Activated T-helper 17 cell treated with anti-CD3 and anti-CD28 coated beads, Interleukin-2, amount 50 U/mL, for 72 hours (primary cell): ENCODE measurements around the gene ING4. TPM values are rescaled to one million over a fixed set of nuclear protein-coding genes. Genes with fewer than 3 reads are reported as not detected.

ENCODE experiments used
- ATAC-seq: fragments of 150-1000 bp; cut with Tn5 transposase; replicated peaks from 2 replicates; pipeline ENCODE4 v1.10.0; 2021; ENCODE audit warnings: mild to moderate bottlenecking, moderate library complexity
- H3K27ac Mint-ChIP-seq: one replicate; pipeline ENCODE4 v1.8.0; 2022; ENCODE audit warnings: mixed read lengths
- H3K27me3 Mint-ChIP-seq: one replicate; pipeline ENCODE4 v1.8.0; 2022; ENCODE audit warnings: mixed read lengths
- H3K36me3 Mint-ChIP-seq: one replicate; pipeline ENCODE4 v1.8.0; 2022; ENCODE audit warnings: low read depth, mild to moderate bottlenecking, mixed read lengths
- H3K4me1 Mint-ChIP-seq: one replicate; pipeline ENCODE4 v1.8.0; 2022; ENCODE audit warnings: mixed read lengths
- H3K4me3 Mint-ChIP-seq: one replicate; pipeline ENCODE4 v1.8.0; 2022; ENCODE audit warnings: mild to moderate bottlenecking, mixed read lengths
- H3K9me3 Mint-ChIP-seq: one replicate; pipeline ENCODE4 v1.8.0; 2022; ENCODE audit warnings: mixed read lengths
- total RNA-seq, 2 donors: library from RNA; stranded (reverse); gene quantifications; one replicate each; pipeline ENCODE4 v1.2.3, GENCODE V29; 2022

ING4 gene
- total RNA-seq, 2 donors from 2014 or later = 13.4 to 25.6 TPM

DNA sequence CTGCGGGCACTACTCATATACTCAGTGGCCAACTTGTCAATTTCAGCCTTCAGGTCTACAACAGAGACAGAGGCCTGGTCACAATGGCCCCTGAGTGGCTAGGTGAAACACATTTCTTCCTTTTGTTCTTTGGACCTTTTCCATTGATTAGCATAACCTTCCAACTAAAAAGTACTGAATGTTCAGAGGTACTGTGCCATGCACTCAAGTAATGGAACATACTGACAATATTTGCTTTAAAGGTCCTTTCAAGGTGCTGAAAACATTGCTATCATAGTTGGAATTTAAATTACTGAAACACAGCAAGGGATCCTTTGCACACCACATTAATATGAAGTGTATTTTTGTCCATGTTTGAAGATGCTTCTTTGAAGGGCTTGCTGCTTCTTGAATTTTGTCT lies 9.6 kb downstream of the ING4 start:
- Mint-ChIP-seq H3K9me3 (no peaks in the 10 kb centered on the region), H3K27ac (no peak overlapping the region), H3K4me1 (no peaks in the 10 kb centered on the region), H3K27me3 (no peaks in the 10 kb centered on the region), H3K4me3 (no peak overlapping the region), H3K36me3 (peaks cover 71% of the 10 kb centered on the region)
- ATAC-seq = no peak

DNA sequence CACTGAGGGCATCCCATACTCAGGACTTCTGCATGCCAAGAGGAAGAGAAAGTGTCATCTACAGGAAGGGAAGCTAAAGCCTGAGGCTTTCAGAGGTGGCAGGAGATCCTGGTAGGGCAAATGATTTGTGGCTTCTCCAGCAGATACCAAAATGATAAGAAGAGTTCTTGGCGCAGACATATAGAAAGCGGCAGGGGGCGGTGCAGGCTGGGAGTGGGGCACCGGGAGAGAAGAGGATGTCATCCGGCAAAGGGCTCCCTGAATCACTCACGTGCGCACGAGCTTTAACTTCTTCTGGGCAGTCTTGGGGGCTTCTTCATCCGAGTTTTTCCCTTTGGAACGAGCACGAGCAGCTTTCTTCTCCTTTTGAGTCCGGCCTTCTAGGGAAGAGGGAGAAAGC lies 10.5 kb downstream of the ING4 start:
- H3K27me3 Mint-ChIP-seq = no peaks in the 10 kb centered on the region
- ATAC-seq = no peak
- no peak overlapping the region for H3K4me3 Mint-ChIP-seq
- H3K9me3 Mint-ChIP-seq = no peaks in the 10 kb centered on the region
- no peak overlapping the region for H3K27ac Mint-ChIP-seq
- peaks cover 5% of the 10 kb centered on the region for H3K4me1 Mint-ChIP-seq
- H3K36me3 Mint-ChIP-seq = peaks cover 74% of the 10 kb centered on the region

DNA sequence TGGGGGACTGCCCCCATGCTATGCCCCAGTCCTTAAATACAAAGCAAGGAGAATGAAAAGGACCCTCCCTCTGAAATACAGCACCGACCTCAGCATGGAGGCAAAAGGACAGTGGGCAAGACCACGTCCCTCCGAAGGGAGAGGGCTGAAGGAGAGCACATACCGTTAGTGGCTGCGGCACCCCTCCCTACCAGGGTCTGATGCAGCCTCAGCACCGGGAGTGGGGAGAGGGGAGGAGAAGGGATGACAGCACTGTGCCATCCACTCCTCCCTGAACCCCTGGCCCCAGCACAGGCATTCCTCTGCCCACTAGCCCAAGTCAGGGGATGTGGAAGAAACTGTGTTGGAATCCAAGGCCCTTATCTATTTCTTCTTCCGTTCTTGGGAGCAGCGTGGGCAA lies 12.1 kb downstream of the ING4 start:
- no peak for ATAC-seq
- Mint-ChIP-seq H3K4me3 (no peak overlapping the region), H3K27me3 (no peaks in the 10 kb centered on the region), H3K27ac (no peak overlapping the region), H3K36me3 (peaks cover 75% of the 10 kb centered on the region), H3K4me1 (peaks cover 5% of the 10 kb centered on the region), H3K9me3 (no peaks in the 10 kb centered on the region)

DNA sequence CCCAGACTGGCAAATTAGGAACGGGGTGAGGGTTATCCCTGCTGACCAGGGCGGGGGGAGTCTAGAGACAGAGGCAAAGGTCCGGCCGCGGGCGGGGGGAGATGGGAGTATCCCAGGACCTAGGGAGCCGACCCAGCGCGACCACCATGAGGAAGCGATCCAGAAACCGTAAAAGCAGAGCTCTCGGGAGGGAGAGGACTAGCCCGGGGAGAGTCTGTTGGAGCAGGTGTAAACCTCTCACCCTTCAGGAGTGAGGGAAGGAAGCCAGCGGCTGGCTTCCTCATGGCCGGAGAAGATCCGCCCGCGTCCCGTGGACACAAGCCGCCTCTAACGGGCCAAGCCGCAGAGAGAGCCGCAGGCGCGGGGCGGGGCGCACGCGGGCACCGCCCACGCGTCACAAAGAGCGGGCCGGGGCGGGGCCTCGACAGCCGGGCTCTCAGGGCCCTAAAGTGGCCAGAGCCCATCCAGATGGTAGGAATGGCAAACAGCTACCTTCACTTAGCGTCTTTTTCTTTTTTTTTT lies 15.8 kb downstream of the ING4 start, which contains the start of gene ACRBP:
Gene ACRBP (minus strand): TSS at position 350 of the 522 bp plus-strand sequence. CDS start 66 bp downstream, at position 284.
- H3K4me3 Mint-ChIP-seq = peak within 1 kb of the TSS; percentile 61
- peaks cover 6% of the 10 kb centered on the region for H3K9me3 Mint-ChIP-seq
- H3K27me3 Mint-ChIP-seq = peaks cover 3% of the 10 kb centered on the region
- peak; percentile 47 for ATAC-seq
- peak within 1 kb of the TSS; percentile 13 for H3K27ac Mint-ChIP-seq
- peaks cover 43% of the 10 kb centered on the region for H3K36me3 Mint-ChIP-seq
- peaks cover 5% of the 10 kb centered on the region for H3K4me1 Mint-ChIP-seq

DNA sequence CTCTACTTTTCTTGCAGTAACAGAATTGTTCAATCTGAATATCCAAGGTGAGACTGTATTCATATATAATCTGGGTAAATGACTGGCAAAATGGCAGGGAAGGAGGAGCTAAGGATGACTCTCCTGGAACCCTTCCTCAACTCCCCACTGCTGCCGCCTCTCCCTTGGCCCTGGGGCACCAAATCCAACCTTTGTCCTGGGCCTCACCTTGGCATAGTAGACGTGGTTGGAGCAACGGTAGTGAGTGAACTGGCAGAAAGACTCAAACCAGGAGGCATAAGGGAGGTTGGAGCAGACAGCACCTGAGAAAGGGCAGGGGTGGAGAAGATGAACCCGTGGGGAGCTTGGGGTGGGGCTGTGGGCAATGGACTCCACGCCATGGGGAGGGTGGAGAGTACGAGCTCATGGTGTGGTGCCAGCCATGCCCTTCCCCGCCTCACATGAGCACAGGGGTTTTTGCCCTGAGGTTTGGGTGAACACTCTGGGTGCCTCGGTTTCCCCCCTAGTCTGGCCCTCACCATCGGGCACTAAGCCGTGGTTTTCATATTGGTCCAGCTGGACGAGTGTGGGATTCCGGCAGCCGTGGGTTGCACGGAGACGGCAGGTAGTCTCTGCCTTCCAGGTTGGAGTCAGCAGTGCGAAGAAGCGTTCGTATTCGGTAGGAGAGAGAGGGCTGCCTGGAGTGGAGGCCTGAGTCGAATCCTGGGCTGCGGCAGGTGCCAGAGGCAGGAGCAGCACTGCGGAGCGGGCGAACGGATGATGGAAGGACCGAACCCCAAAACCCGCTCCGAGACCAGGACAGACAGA lies 16.4 kb downstream of the ING4 start:
- ATAC-seq = no peak
- H3K4me1 Mint-ChIP-seq = peaks cover 5% of the 10 kb centered on the region
- peaks cover 36% of the 10 kb centered on the region for H3K36me3 Mint-ChIP-seq
- peak overlapping the region; percentile 61 for H3K4me3 Mint-ChIP-seq
- no peak overlapping the region for H3K27ac Mint-ChIP-seq
- H3K9me3 Mint-ChIP-seq = peaks cover 6% of the 10 kb centered on the region
- H3K27me3 Mint-ChIP-seq = peaks cover 3% of the 10 kb centered on the region

DNA sequence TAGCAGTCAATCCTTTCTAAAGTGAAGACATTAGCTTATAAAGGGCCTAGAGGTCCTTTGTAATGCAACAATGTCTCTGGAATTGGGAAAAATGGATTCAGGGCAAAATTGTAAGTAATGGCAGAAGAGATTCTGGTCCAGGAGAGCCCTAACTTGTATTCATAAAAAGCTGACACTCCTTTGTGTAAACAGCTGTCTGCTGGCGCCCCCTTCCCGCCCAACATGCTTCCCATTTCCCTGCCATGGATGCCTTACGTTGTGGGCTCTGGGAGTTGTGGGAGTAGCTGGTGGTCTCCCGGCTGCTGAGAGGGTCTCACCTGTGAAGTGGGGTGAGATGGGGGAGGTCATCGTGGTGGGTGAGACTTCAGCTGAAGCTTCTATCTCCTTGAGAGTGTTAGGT lies 18.0 kb downstream of the ING4 start:
- peaks cover 21% of the 10 kb centered on the region for H3K36me3 Mint-ChIP-seq
- H3K27ac Mint-ChIP-seq = no peak overlapping the region
- no peak for ATAC-seq
- H3K27me3 Mint-ChIP-seq = peaks cover 3% of the 10 kb centered on the region
- H3K4me1 Mint-ChIP-seq = peaks cover 5% of the 10 kb centered on the region
- H3K4me3 Mint-ChIP-seq = no peak overlapping the region
- peaks cover 6% of the 10 kb centered on the region for H3K9me3 Mint-ChIP-seq

DNA sequence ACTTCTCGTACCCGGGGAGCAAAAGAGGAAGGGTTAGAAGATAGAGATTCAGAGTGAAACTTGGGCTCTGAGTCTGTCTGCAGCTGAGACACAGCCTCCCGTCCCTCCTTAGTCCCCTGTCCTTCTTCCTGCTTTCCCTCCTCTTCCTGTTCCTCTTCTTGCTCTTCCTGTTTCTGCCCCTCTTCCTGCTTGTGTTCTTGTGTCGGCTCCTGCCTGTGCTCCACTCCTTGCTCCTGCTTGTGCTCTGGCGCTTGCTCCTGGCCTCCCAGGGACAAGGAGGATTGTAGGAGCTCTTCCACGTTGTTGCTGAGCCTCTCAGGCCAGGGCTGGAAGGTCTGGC lies 18.7 kb downstream of the ING4 start:
- Mint-ChIP-seq H3K4me3 (no peak overlapping the region), H3K27ac (no peak overlapping the region), H3K4me1 (peaks cover 5% of the 10 kb centered on the region), H3K9me3 (peaks cover 6% of the 10 kb centered on the region), H3K36me3 (peaks cover 20% of the 10 kb centered on the region), H3K27me3 (peaks cover 3% of the 10 kb centered on the region)
- no peak for ATAC-seq

DNA sequence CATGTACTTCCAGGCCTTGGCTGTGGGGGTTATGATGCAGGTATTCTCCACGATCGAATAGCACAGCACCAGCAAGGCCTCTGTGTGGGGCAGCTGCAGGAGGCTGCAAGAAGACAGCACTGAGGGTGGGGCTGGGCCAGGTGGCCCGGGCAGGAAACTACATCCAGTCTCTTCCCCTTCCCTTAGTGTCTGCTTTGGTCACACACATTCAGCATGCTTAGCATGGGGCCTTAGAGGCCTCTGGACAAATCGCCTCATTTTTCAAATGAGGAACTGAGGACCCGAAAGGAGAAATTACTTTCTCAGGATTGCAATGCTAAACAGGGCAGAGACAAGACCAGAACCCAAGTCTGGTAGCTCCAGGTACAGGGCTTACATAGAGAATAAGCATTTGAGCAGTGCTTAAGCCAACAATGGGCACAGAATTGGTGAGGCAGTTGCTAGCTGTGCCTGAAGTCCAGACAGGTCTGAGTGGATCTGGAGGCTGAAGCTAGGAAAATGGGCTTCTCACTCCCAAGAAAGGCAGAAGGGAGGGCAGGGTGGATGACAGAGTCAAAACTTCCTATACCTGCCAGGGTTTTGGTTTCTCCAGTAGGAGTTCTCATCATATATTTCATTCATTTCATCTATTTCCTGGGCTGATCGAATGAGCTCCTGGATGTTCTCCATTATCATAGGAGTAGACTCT lies 19.2 kb downstream of the ING4 start:
- H3K4me1 Mint-ChIP-seq = peaks cover 5% of the 10 kb centered on the region
- no peak overlapping the region for H3K27ac Mint-ChIP-seq
- no peak for ATAC-seq
- H3K9me3 Mint-ChIP-seq = peaks cover 6% of the 10 kb centered on the region
- H3K27me3 Mint-ChIP-seq = peaks cover 3% of the 10 kb centered on the region
- H3K4me3 Mint-ChIP-seq = no peak overlapping the region
- peaks cover 20% of the 10 kb centered on the region for H3K36me3 Mint-ChIP-seq

DNA sequence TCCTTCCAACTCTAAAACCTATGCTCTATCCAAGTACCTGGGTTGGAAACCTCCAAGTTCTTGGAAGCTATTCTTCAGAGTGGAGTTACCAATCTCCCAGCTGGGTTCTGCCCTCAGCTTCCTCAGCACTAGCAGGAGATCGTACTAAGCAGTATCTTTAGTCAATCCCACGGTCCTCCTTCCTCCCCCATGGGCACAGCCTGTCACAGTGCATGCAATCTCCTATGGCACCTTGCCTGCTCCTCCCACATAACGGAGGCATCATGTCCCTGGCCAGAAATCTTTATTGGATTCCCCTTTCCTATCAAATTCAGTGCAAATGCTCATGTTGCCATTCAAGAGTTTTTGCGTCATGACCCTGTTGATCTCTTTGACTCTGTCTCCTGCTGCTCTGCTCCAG lies 21.8 kb downstream of the ING4 start:
- Mint-ChIP-seq H3K4me3 (no peak overlapping the region), H3K27me3 (peaks cover 3% of the 10 kb centered on the region), H3K4me1 (peaks cover 3% of the 10 kb centered on the region), H3K27ac (no peak overlapping the region), H3K36me3 (peaks cover under 1% of the 10 kb centered on the region), H3K9me3 (peaks cover 6% of the 10 kb centered on the region)
- no peak for ATAC-seq

DNA sequence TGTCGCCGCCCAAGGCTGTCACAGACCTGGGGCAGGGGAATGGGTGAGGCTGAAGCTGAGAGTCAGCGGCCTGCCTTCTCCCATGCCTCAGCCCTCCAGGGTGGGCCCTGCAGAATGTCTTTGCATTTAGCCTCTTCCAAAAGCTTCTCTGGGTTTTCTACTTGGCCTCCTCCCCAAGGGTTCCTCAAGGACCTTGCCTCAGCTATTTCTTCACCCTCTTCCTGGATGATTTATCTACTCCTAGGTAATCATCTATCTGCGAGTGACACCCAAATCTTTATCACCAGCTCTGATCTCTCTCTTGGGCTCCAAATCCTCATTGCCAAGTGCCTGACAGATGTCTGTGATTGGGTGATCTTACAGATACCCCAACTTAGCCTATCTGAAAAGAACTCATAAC lies 22.4 kb downstream of the ING4 start:
- Mint-ChIP-seq H3K27me3 (peaks cover 3% of the 10 kb centered on the region), H3K36me3 (no peaks in the 10 kb centered on the region), H3K27ac (no peak overlapping the region), H3K4me1 (peaks cover 4% of the 10 kb centered on the region), H3K9me3 (peaks cover 6% of the 10 kb centered on the region), H3K4me3 (no peak overlapping the region)
- no peak for ATAC-seq

DNA sequence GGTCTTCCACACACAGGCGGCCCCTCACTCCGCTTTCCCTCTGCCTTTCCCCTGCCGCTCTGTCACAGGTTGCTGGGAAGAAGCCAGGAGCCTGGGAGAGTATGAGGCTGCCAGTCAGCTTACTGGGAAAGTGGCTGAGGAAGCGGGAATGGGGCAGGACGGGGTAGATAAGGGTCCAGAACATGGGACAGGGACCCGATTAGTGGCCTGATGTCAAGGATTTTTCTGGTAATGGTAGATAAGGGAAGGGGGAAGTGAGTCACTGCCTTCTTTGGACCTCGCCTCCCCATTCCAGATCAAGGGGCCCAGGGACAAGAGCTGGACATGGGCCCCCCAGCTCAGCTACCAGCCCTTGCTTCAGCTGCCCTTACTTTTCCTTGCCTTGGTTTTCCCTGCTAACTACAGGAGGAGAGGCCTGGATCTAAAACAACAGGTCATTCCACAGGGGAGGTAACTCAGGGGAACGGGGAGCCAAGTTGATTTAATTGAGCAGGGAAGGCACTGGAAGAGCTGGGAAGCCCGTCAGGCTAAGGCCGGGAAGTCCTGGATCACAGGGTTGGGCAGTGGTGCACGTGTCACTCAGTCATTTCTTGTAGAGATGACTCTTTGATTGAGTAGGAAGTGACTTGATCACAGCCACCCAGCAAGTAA lies 23.6 kb downstream of the ING4 start:
- Mint-ChIP-seq H3K9me3 (peaks cover 3% of the 10 kb centered on the region), H3K4me1 (peaks cover 4% of the 10 kb centered on the region), H3K27me3 (peaks cover 3% of the 10 kb centered on the region)

DNA sequence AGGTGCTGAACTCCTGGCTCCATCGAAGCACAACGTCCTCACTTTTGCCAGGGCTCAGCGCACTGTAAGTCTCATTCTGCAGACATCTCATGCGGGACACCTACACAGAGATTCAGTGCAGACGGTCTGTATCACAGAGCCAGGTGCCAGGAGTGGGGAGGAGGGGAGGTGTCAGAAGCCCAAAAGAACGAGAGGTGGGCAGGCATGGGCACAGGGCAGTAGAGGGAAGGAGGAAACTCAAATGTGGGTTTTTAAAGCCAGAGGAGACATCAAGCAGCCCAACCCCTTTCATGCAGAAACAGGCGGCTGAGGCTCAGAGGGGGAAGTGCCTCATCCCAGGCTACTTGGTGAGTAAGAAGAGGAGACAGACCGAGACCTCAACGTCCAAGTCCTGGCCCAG lies 24.6 kb downstream of the ING4 start:
- Mint-ChIP-seq H3K9me3 (no peaks in the 10 kb centered on the region), H3K4me3 (no peak overlapping the region), H3K36me3 (no peaks in the 10 kb centered on the region), H3K27ac (no peak overlapping the region), H3K4me1 (peaks cover 4% of the 10 kb centered on the region), H3K27me3 (peaks cover 3% of the 10 kb centered on the region)
- no peak for ATAC-seq

More for the DNA sequence above, 23.6 kb downstream of the ING4 start:
- Mint-ChIP-seq H3K4me3 (no peak overlapping the region), H3K36me3 (no peaks in the 10 kb centered on the region), H3K27ac (no peak overlapping the region)
- no peak for ATAC-seq

DNA sequence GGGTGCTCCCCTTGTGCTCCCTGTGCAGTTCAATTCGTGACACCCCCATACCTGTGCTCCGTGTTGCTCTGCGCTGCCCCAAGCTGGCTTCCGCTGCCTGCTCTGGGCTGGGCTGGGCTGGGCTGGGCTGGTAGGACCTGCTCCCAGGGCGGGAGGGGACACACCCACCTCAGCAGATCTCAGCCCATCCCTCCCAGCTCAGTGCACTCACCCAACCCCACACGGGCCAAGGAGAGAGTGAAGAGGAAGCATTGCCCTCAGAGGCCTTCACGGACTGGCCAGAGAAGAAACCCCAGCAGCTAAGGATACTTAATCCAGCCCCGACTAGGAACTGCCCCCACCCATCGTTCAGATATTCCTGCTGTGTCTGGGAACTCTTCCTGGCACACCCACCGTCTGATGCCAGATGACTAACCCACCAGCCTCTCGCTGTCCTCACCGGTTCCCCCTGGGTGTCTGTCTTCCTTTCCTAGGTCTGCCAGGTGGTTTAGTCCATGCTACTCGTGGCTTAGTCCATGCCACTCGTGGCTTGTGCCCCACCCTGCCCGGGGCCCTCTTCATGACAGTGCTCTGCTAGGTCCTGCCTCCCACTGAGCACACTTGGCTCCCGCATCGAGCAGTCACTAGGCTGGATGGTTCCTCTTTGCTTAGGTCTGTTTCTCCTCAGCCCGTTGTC lies 26.9 kb downstream of the ING4 start, which contains the start of gene LPAR5:
Gene LPAR5 (minus strand): TSS at position 104 of the 676 bp plus-strand sequence. CDS start 14,711 bp downstream, outside the sequence.
- Mint-ChIP-seq H3K4me3 (peak within 1 kb of the TSS; percentile 50), H3K27ac (peak within 1 kb of the TSS; percentile 52), H3K4me1 (peaks cover 16% of the 10 kb centered on the region), H3K27me3 (no peaks in the 10 kb centered on the region), H3K36me3 (no peaks in the 10 kb centered on the region), H3K9me3 (no peaks in the 10 kb centered on the region)
- ATAC-seq = peak; percentile 43

DNA sequence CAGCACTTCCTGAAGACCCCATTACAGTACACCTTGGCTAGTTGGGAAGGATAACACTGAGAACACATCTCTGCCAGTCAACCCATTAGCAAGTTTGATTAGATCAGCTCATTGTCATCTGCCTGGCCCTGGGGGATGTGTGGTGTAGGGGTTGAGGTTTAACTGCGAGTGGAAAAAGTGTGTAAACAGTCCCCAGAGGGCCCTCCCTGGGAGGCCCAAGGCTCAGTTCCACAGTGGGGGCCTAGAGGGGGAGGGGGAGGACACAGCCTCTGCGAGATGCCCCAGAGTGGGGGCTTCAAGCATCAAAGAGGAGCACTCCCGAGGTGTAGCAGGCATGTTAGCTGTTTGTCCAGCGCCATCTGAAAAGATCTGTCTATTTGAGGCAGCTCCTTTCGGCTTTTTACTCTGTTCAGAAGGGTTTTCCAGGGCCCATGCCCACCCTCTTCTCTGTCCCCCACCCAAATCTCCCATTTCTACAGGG lies 27.5 kb downstream of the ING4 start:
- peak overlapping the region; percentile 50 for H3K4me3 Mint-ChIP-seq
- H3K9me3 Mint-ChIP-seq = no peaks in the 10 kb centered on the region
- peak; percentile 69 for ATAC-seq
- no peaks in the 10 kb centered on the region for H3K27me3 Mint-ChIP-seq
- no peaks in the 10 kb centered on the region for H3K36me3 Mint-ChIP-seq
- H3K27ac Mint-ChIP-seq = peak overlapping the region; percentile 52
- H3K4me1 Mint-ChIP-seq = peaks cover 16% of the 10 kb centered on the region
